Measurements from ENCODE around the gene SULT1A3. TPM values are rescaled to one million over a fixed set of nuclear protein-coding genes. Genes with fewer than 3 reads are reported as not detected.
"Not testable (repeated sequence)": the region's sequence is repeated elsewhere in the genome, so short reads cannot be mapped to it uniquely, and the experiment has no call there.

Gene SULT1A3
- total RNA-seq, 1 donor from 2014 or later = 0.26 TPM

GRCh38 chr16:30166202-30166902 is 32.7 kb upstream of the SULT1A3 start:
- TF ChIP-seq, protein P1, sequence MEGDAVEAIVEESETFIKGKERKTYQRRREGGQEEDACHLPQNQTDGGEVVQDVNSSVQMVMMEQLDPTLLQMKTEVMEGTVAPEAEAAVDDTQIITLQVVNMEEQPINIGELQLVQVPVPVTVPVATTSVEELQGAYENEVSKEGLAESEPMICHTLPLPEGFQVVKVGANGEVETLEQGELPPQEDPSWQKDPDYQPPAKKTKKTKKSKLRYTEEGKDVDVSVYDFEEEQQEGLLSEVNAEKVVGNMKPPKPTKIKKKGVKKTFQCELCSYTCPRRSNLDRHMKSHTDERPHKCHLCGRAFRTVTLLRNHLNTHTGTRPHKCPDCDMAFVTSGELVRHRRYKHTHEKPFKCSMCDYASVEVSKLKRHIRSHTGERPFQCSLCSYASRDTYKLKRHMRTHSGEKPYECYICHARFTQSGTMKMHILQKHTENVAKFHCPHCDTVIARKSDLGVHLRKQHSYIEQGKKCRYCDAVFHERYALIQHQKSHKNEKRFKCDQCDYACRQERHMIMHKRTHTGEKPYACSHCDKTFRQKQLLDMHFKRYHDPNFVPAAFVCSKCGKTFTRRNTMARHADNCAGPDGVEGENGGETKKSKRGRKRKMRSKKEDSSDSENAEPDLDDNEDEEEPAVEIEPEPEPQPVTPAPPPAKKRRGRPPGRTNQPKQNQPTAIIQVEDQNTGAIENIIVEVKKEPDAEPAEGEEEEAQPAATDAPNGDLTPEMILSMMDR (IDR thresholded peaks at IDR 0.05; ENCODE audit: insufficient read depth, low read length, severe bottlenecking) = no peak
- Histone ChIP-seq H3K36me3 (ENCODE audit: control insufficient read depth, insufficient read depth, low read length) (no peaks in the 10 kb centered on the region), H3K4me3 (ENCODE audit: low read depth, low read length) (no peak overlapping the region), H3K27me3 (ENCODE audit: control insufficient read depth, insufficient read depth, low read length) (no peaks in the 10 kb centered on the region)
- FAIRE-seq (no peak), DNase-seq (ENCODE audit: low read depth) (no peak)

DNA sequence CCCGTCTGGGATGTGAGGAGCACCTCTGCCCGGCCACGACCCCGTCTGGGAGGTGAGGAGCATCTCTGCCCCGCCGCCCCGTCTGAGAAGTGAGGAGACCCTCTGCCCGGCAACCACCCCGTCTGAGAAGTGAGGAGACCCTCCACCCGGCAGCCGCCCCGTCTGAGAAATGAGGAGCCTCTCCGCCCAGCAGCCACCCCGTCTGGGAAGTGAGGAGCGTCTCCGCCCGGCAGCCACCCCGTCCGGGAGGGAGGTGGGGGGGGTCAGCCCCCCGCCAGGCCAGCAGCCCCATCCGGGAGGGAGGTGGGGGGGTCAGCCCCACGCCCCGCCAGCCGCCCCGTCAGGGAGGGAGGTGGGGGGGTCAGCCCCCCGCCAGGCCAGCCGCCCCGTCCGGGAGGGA is 30.3 kb upstream of the SULT1A3 start:
- H3K4me3 ChIP-seq (ENCODE audit: low read depth, low read length); DNase-seq (ENCODE audit: low read depth); H3K27me3 ChIP-seq (ENCODE audit: control insufficient read depth, insufficient read depth, low read length); H3K36me3 ChIP-seq (ENCODE audit: control insufficient read depth, insufficient read depth, low read length); FAIRE-seq: not testable (repeated sequence)

- not testable (repeated sequence) for H3K36me3 ChIP-seq (ENCODE audit: control insufficient read depth, insufficient read depth, low read length); H3K27me3 ChIP-seq (ENCODE audit: control insufficient read depth, insufficient read depth, low read length); FAIRE-seq; DNase-seq (ENCODE audit: low read depth); H3K4me3 ChIP-seq (ENCODE audit: low read depth, low read length)
These were observed 29.6 kb upstream of the SULT1A3 start for GRCh38 chr16:30169416-30169815.

DNA sequence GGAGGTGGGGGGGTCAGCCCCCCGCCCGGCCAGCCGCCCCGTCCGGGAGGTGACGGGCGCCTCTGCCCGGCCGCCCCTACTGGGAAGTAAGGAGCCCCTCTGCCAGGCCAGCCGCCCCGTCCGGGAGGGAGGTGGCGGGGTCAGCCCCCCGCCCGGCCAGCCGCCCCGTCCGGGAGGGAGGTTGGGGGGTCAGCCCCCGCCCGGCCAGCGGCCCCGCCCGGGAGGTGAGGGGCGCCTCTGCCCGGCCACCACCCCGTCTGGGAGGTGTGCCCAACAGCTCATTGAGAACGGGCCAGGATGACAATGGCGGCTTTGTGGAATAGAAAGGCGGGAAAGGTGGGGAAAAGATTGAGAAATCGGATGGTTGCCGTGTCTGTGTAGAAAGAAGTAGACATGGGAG is 28.9 kb upstream of the SULT1A3 start:
- not testable (repeated sequence) for FAIRE-seq; DNase-seq (ENCODE audit: low read depth); H3K36me3 ChIP-seq (ENCODE audit: control insufficient read depth, insufficient read depth, low read length); H3K27me3 ChIP-seq (ENCODE audit: control insufficient read depth, insufficient read depth, low read length); H3K4me3 ChIP-seq (ENCODE audit: low read depth, low read length)

DNA sequence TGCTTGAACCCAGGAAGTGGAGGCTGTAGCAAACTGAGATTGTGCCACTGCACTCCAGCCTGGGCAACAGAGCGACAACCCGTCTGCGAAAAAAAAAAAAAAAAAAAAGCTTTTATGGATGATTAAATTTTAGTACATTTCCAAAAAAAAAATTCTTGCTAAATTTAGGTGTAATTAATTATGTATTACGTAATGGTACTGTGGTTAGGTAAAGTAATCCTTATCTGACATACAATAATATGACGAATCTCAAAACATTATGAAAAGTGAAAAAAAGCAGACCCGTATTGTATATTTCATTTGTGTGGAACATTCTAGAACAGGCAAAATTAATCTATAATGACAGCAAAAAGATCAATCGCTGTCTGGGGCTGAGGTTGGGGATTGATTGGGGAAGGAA is 26.0 kb upstream of the SULT1A3 start:
- FAIRE-seq (no peak), DNase-seq (ENCODE audit: low read depth) (no peak)

DNA sequence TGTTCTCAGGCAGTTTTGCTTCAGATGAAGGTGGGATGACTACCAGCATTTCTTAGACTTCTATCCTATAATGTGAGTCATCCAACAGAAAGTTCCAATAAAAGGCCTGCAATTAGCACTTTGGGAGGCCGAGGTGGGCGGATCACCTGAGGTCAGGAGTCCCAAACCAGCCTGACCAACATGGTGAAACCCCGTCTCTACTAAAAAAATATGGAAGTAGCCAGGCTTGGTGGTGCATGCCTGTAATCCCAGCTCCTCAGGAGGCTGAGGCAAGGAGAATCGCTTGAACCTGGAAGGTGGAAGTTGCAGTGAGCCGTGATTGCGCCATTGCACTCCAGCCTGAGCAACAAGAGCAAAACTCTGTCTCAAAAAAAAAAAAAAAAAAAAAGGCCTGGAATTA is 22.2 kb upstream of the SULT1A3 start:
- not testable (repeated sequence) for DNase-seq (ENCODE audit: low read depth); H3K27me3 ChIP-seq (ENCODE audit: control insufficient read depth, insufficient read depth, low read length); H3K4me3 ChIP-seq (ENCODE audit: low read depth, low read length); FAIRE-seq; H3K36me3 ChIP-seq (ENCODE audit: control insufficient read depth, insufficient read depth, low read length)

More for the DNA sequence above, 26.0 kb upstream of the SULT1A3 start:
- TF ChIP-seq, protein P1 (IDR thresholded peaks at IDR 0.05; ENCODE audit: insufficient read depth, low read length, severe bottlenecking) = no peak
- no peaks in the 10 kb centered on the region for H3K27me3 ChIP-seq (ENCODE audit: control insufficient read depth, insufficient read depth, low read length)
- H3K36me3 ChIP-seq (ENCODE audit: control insufficient read depth, insufficient read depth, low read length) = no peaks in the 10 kb centered on the region
- H3K4me3 ChIP-seq (ENCODE audit: low read depth, low read length) = no peak overlapping the region

DNA sequence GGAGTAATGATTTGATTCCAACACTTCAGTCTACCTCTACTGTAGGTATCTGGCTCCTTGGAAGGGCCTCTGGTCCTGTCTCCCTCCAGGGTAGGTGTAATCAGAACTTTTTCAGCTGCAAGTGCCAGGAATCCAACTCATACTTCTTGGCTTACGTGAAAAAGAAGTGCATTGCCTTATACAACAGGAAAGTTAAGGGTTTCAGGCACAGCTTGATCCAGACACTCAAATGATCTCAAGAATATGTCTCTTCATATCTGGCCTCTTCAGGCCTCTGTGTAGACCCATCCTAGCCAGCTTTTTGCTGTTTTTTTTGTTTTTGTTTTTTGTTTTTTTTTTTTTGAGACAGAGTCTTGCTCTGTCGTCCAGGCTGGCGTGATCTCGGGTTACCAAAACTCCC is 19.9 kb upstream of the SULT1A3 start:
- TF ChIP-seq, protein P1 (IDR thresholded peaks at IDR 0.05; ENCODE audit: insufficient read depth, low read length, severe bottlenecking) = no peak
- H3K36me3 ChIP-seq (ENCODE audit: control insufficient read depth, insufficient read depth, low read length) = no peaks in the 10 kb centered on the region
- DNase-seq (ENCODE audit: low read depth) = no peak
- H3K4me3 ChIP-seq (ENCODE audit: low read depth, low read length) = no peak overlapping the region
- no peaks in the 10 kb centered on the region for H3K27me3 ChIP-seq (ENCODE audit: control insufficient read depth, insufficient read depth, low read length)
- FAIRE-seq = no peak

GRCh38 chr16:30179931-30180330 is 19.1 kb upstream of the SULT1A3 start:
- H3K4me3 ChIP-seq (ENCODE audit: low read depth, low read length) = no peak overlapping the region
- H3K27me3 ChIP-seq (ENCODE audit: control insufficient read depth, insufficient read depth, low read length) = no peaks in the 10 kb centered on the region

More at GRCh38 chr16:30179931-30180330, 19.1 kb upstream of the SULT1A3 start:
- no peak for FAIRE-seq
- TF ChIP-seq, protein P1 (IDR thresholded peaks at IDR 0.05; ENCODE audit: insufficient read depth, low read length, severe bottlenecking) = no peak
- H3K36me3 ChIP-seq (ENCODE audit: control insufficient read depth, insufficient read depth, low read length) = no peaks in the 10 kb centered on the region
- no peak for DNase-seq (ENCODE audit: low read depth)

Data from bronchial epithelial cell (primary cell).